Measurements from ENCODE around the gene MRI1.

DNA sequence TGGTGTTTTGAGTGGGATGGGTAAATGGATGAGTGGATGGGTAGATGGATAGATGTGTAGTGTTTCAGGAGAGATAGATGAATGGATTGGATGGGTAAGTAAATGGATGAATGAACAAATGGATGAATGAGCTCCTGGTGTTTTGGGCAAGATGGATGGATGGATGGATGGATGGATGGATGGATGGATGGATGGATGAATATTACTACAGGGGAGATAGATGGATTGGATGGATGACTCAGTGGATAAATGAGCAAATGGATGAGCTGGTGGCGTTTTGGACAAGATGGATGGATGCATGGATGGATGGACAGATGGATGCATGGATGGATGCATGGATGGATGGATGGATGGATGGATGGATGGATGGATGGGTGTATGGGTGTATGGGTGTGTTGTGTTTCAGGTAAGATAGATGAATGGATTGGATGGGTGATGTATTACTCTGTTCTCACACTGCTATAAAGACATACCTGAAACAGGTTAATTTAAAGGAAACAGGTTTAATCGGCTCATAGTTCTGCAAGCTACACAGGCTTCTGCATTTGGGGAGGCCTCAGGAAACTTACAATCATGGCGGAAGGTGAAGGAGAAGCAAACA is 43.2 kb downstream of the MRI1 start:
- TF ChIP-seq, protein P1, sequence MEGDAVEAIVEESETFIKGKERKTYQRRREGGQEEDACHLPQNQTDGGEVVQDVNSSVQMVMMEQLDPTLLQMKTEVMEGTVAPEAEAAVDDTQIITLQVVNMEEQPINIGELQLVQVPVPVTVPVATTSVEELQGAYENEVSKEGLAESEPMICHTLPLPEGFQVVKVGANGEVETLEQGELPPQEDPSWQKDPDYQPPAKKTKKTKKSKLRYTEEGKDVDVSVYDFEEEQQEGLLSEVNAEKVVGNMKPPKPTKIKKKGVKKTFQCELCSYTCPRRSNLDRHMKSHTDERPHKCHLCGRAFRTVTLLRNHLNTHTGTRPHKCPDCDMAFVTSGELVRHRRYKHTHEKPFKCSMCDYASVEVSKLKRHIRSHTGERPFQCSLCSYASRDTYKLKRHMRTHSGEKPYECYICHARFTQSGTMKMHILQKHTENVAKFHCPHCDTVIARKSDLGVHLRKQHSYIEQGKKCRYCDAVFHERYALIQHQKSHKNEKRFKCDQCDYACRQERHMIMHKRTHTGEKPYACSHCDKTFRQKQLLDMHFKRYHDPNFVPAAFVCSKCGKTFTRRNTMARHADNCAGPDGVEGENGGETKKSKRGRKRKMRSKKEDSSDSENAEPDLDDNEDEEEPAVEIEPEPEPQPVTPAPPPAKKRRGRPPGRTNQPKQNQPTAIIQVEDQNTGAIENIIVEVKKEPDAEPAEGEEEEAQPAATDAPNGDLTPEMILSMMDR (IDR thresholded peaks at IDR 0.05) = no peak
- TF ChIP-seq TCF7L2 (IDR thresholded peaks at IDR 0.05; ENCODE audit: low read depth, low read length) = no peak
- TF ChIP-seq POLR2AphosphoS5 (IDR thresholded peaks at IDR 0.05; ENCODE audit: low read depth, low read length) = no peak
- TF ChIP-seq REST (IDR thresholded peaks at IDR 0.05; ENCODE audit: insufficient read depth in 1 of 2, low read depth in 2 of 2, low read length in 1 of 2) = no peak
- no peak for TF ChIP-seq SIN3A (IDR thresholded peaks at IDR 0.05; ENCODE audit: borderline replicate concordance, insufficient read depth, low read depth, low read length)
